Stimulated activated CD8-positive, alpha-beta memory T cell treated with anti-CD3 and anti-CD28 coated beads, Interleukin-4, amount 100 ng/mL, for 4 hours (primary cell): ENCODE data around the gene NCK2.
"Not testable (repeated sequence)": the region's sequence is repeated elsewhere in the genome, so short reads cannot be mapped to it uniquely, and the experiment has no call there.

ENCODE experiments used
- DNase-seq, 2 donors: peaks; one replicate each; pipeline ENCODE4 v3.0.0-alpha.2; 2020; ENCODE audit warnings: low read depth in 2 of 2, low spot score in 1 of 2

Gene NCK2

GRCh38 chr2:105754011-105754410 is 9.3 kb downstream of the NCK2 start:
- no peak for DNase-seq

- DNase-seq = no peak
Measured at GRCh38 chr2:105754994-105755393, 10.3 kb downstream of the NCK2 start.

GRCh38 chr2:105755895-105756294 is 11.2 kb downstream of the NCK2 start:
- DNase-seq = no peak

- DNase-seq = no peak
Measured at GRCh38 chr2:105756435-105756834, 11.7 kb downstream of the NCK2 start.

- DNase-seq = not testable (repeated sequence)
Measured at GRCh38 chr2:105756865-105757264, 12.2 kb downstream of the NCK2 start.

- DNase-seq = no peak
Measured at GRCh38 chr2:105757433-105757832, 12.7 kb downstream of the NCK2 start.

GRCh38 chr2:105760191-105760590 is 15.5 kb downstream of the NCK2 start:
- no peak for DNase-seq

- no peak for DNase-seq
Measured at GRCh38 chr2:105760639-105761337, 16.1 kb downstream of the NCK2 start.

GRCh38 chr2:105761931-105762515 is 17.3 kb downstream of the NCK2 start:
- no peak for DNase-seq

GRCh38 chr2:105763076-105763475 is 18.4 kb downstream of the NCK2 start:
- DNase-seq = no peak

- no peak for DNase-seq
Measured at GRCh38 chr2:105764059-105764458, 19.3 kb downstream of the NCK2 start.

GRCh38 chr2:105765415-105766299 is 20.9 kb downstream of the NCK2 start:
- DNase-seq = no peak

GRCh38 chr2:105766300-105766866 is 21.7 kb downstream of the NCK2 start:
- no peak for DNase-seq

GRCh38 chr2:105768176-105768575 is 23.5 kb downstream of the NCK2 start:
- no peak for DNase-seq

GRCh38 chr2:105768961-105769452 is 24.3 kb downstream of the NCK2 start:
- no peak for DNase-seq

- no peak for DNase-seq
Measured at GRCh38 chr2:105769504-105769903, 24.8 kb downstream of the NCK2 start.

GRCh38 chr2:105770149-105770548 is 25.4 kb downstream of the NCK2 start:
- no peak for DNase-seq

- not testable (repeated sequence) for DNase-seq
Measured at GRCh38 chr2:105771291-105771690, 26.6 kb downstream of the NCK2 start.

- DNase-seq = no peak
Measured at GRCh38 chr2:105771836-105772235, 27.1 kb downstream of the NCK2 start.

GRCh38 chr2:105772362-105772761 is 27.6 kb downstream of the NCK2 start:
- DNase-seq = no peak

- no peak for DNase-seq
Measured at GRCh38 chr2:105773568-105773967, 28.9 kb downstream of the NCK2 start.
